Hematopoietic multipotent progenitor cell treated with erythropoietin and hydrocortisone succinate and interleukin-3 and kit ligand, for 17 days (in vitro differentiated cells): ENCODE measurements around the gene TBC1D9B.
A peak's percentile ranks its signal among the peaks of the same experiment; 100 is the strongest.
"Not testable (repeated sequence)": the region's sequence is repeated elsewhere in the genome, so short reads cannot be mapped to it uniquely, and the experiment has no call there.

Experiments
- DNase-seq: peaks from one replicate; pipeline ENCODE4 v3.0.0-alpha.2; 2015; ENCODE audit warnings: low spot score

TBC1D9B gene

DNA sequence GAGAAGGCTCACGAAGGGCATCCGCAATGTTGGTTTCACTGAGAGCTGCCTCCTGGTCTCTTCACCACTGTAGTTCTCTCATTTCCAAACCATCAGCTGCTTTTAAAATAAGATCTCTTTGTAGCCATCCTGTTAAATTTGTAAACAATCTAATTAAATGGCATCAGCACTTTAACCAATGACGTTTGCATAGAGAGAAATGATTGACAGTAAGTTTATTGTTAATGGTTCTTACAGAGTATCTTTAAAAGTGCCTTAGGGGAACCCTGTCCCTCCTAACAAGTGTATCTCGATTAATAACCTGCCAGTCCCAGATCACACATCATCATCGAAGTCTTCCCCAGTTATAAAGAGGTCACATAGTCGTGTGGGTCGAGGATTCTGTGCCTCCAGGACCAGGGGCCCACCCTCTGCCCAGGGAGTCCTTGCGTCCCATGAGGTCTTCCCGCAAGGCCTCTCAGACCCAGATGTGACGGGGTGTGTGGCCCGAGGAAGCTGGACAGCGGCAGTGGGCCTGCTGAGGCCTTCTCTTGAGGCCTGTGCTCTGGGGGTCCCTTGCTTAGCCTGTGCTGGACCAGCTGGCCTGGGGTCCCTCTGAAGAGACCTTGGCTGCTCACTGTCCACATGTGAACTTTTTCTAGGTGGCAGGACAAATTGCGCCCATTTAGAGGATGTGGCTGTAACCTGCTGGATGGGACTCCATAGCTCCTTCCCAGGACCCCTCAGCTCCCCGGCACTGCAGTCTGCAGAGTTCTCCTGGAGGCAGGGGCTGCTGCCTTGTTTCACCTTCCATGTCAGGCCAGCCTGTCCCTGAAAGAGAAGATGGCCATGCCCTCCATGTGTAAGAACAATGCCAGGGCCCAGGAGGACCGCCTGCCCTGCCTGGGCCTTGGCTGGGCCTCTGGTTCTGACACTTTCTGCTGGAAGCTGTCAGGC, 70.4 kb downstream of the TBC1D9B start:
- DNase-seq: no peak

DNA sequence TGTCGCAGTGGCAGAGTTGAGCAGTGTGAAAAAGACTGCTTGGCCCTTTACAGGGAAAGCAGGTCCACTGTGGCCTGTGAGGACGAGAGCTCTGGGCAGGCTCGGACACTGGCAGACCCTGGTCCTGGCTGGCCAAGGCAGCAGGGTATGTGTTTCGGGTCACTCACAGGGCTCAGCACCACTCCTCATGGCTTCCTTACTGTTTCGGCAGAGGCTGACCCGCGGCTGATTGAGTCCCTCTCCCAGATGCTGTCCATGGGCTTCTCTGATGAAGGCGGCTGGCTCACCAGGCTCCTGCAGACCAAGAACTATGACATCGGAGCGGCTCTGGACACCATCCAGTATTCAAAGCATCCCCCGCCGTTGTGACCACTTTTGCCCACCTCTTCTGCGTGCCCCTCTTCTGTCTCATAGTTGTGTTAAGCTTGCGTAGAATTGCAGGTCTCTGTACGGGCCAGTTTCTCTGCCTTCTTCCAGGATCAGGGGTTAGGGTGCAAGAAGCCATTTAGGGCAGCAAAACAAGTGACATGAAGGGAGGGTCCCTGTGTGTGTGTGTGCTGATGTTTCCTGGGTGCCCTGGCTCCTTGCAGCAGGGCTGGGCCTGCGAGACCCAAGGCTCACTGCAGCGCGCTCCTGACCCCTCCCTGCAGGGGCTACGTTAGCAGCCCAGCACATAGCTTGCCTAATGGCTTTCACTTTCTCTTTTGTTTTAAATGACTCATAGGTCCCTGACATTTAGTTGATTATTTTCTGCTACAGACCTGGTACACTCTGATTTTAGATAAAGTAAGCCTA, 71.3 kb downstream of the TBC1D9B start:
- DNase-seq: no peak

DNA sequence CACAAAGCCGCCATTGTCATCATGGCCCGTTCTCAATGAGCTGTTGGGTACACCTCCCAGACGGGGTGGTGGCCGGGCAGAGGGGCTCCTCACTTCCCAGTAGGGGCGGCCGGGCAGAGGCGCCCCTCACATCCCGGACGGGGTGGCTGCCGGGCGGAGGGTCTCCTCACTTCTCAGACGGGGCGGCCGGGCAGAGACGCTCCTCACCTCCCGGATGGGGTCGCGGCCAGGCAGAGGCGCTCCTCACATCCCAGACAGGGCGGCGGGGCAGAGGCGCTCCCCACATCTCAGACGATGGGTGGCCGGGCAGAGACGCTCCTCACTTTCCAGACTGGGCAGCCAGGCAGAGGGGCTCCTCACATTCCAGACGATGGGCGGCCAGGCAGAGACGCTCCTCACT, 72.8 kb downstream of the TBC1D9B start:
- DNase-seq: not testable (repeated sequence)

DNA sequence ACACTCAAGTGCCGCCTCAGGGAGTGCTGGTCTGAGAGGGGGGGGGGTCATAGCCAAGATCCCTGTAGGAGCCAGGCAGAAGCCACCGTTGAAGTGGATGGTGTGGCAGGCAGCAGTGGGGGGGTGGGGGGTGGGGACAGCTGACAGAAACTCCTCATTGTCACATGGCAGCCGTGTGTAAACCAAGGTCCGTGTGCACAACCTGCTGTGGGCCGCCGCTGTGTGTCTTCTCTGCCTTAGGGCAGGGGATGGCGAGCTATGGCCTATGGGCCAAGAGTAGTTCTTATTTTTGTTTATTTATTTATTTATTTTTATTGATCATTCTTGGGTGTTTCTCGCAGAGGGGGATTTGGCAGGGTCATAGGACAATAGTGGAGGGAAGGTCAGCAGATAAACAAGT, 73.6 kb downstream of the TBC1D9B start:
- DNase-seq: no peak

DNA sequence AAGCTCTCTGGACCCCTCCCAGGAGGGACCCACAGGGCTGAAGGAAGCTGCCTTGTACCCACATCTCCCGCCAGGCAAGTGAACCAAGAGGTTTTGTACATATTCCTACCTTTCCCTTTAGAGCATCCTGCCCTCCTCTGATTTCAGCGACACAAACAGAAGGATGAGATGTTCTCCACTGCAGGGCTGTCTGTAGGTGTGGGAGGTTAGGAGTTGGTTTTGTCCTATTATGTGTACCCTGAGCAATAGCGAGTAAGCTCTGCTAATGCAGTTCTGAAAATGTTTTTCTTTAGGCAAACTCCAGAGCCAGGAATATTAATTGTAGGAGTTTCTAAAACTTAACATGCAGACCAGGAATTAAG, 74.0 kb downstream of the TBC1D9B start:
- DNase-seq: no peak

DNA sequence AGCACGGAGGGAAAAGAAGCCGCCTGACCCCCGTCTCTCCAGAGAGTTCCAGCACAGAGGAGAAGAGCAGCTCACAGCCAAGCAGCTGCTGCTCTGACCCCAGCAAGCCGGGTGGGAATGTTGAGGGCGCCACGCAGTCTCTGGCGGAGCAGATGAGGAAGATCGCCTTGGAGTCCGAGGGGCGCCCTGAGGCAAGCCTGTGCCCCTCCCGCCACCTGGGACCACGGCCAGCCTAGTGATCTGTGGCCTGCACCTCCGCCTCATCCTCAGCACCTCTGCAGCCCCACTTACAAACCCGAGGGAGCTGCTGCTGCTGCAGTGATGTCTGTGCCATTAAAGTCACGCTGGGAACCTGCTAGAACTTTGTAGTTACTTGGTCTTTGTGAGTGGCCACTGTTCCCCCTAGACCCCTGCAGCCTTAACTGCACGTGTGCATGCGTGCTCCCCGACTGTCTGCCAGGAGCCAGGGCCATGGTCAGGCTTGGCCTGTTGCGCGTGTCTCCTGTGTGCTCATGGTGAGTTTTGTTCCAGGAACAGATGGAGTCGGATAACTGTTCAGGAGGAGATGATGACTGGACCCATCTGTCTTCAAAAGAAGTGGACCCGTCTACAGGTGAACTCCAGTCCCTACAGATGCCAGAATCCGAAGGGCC, 74.5 kb downstream of the TBC1D9B start:
- no peak for DNase-seq

DNA sequence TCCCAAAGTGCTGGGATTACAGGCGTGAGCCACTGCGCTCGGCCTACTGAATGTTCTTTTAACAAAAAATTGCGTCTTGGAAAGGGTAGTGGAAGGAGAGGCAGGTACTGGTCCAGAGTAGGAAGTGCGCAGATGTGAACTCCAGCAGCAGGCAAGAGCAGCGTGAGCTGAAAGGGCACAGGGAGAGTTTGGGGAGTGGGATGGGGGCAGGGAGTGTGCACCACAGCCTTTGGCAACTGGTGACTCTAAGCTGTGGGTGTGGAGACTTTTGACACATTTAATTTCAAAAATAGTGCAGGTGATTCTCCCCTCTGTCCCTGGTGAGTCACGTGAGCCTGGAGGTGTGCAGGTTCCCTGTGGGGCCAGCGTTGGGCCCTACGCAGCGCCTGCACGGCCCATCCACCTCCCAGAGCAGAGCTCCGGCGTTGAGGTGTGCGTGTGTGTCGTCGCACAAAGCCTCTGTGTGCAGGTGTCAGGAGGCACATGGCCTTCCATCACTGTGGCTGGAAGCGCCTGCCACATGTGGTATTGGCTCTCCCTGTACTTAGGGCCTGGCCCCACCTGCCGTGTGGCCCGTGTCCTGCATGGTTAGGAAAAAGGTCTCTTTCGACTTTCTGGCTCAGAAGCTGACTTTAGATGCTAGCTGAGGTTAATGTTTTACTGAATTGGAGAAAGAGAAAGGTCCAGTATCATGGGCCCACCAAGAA, 75.5 kb downstream of the TBC1D9B start:
- no peak for DNase-seq

DNA sequence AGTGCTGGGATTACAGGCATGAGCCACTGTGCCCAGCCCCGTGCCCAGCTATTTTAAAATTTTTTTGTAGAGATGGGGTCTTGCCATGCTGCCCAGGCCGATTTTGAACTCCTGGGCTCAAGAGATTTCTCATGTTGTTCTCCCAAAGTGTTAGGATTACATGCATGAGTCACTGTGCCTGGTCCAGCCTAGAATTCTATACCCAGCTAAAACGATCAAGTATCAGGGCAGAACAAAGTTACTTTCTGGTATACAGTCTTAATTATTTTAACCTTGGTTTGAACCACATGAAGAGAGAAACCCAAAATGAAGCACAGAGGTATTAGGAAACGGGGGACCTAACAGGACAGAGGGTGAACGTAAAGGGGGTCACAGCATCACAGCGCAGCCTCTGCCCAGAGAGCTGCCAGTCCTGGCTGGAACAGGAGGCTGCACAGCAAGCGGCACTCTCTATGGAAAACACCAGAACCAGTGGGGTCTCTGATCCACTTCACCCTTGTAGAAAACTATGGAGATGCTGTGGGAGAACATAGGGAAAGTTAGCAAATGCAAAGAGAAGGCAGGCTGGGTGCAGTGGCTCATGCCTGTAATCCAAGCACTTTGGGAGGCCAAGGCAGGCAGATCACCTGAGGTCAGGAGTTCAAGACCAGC, 76.8 kb downstream of the TBC1D9B start:
- no peak for DNase-seq

DNA sequence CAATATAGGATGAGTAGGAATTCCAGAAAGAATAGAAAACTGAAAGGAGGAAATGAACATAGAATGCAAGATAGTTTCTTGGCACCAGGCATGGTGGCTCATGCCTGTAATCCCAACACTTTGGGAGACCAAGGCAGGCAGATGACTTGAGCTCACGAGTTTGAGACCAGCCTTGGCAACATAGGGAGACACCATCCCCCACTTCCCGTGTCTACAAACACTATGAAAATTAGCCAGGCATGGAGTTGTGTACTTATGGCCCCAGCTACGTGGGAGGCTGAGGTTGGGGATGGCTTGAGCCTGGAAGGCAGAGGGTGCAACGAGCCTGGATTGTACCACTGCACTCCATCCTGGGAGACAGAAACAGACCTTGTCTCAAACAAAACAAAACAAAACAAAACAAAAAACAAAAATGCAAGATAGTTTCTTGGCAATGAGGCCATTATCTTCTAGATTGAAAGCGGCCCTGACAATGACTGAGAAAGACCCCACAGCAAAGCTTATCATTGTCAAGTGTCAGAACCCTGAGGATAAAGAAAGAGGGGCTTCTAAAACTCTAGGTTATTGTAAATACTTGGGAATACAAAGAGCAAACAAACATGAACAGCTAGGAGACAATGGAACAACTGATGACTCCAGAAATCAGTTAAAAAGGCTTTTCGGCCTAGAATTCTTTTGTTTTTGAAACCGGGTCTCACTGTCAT, 77.8 kb downstream of the TBC1D9B start:
- DNase-seq: no peak

DNA sequence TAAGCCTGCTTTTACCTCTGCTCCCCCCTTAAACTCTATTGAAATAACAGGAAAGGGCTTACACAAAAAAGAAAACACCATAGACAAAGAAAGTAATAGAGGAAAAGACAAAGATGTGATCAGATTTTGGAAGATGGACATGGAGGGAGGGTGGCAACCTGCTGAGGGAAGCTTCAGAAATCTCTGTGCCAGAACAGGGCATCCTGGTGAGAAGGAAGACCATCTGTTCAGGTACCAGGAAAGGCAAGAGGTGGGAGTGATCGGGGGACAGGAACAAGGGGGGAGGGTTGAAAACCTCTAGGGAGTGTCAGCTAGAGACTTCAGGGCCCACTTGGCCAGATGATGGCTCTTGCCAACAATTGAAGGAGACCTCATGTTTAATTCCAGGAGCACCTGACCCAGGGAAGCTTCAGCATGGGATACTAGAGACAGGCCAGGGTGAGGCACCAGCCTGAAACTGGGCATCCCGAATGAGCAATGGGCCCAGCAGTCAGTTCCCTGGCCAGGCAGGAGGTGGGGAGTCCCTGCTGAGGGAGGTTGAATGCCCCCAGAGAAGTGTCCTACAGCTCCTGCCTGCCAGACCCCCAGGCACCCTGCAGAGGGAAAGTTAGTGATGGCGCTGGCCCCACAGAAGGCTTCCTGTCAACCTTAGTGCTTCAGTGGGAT, 78.8 kb downstream of the TBC1D9B start:
- no peak for DNase-seq

DNA sequence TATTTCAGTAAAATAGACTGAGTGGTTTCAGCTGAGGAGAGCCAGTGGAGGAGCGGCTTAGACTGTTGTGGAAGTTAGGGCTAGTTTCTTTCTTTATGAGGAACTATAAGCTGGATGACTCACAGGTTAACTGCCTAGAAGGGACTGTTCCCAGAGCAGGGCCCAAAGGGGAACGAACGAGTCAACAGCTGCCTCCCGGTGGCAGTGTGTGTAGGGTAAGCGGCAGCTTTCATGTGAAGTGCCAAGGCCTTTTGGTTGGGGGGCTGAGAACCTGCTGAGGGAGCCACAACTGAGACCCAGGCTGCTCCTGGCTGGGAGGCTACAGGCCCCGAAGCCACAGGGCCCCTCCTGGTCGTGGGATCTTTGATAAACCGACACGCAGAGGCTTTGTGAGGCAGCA, 80.0 kb downstream of the TBC1D9B start:
- peak; percentile 12 for DNase-seq

DNA sequence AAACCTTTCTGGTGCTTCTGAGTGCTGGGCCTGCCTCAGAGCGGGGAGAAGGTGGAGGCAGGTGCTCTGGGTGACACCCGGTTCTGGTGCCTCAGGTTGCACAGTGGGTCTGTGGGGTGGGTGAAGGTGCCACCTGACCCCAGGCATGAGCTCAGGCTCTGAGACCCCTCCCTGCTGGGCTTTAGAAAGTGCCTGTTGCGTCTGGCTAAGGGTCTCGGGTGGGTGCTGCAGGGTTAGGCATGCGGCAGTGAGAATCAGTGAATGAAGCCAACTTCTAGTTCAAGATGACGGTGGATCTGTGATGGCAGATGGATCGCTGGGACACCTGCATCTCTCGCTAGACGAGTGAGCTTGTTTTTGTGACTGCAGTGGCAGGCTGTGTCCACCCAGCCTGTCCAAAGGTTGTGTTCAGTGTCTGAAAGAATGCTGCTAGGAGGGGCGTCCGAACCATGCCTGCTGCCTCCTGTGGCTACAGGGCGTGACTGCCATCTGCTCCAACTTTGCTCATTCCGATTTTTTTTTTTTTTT, 82.0 kb downstream of the TBC1D9B start:
- DNase-seq: peak; percentile 8

DNA sequence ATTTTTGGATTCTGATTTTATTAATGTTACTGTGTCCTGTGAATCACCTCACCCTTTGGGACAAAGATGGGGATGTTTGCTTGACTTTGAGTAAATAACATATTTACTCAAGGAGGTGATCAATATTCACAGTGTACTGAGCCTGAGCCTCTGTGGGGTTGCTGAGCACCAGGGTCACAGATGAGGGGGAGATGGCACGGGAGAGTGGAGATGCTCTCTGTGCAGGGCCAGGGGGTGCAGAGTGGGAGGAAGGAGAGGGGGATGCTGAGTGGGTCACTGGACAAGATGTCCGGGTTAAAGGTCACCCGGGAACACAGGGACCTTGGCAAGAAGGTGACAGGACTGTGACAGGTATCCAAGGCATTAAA, 83.0 kb downstream of the TBC1D9B start:
- no peak for DNase-seq

DNA sequence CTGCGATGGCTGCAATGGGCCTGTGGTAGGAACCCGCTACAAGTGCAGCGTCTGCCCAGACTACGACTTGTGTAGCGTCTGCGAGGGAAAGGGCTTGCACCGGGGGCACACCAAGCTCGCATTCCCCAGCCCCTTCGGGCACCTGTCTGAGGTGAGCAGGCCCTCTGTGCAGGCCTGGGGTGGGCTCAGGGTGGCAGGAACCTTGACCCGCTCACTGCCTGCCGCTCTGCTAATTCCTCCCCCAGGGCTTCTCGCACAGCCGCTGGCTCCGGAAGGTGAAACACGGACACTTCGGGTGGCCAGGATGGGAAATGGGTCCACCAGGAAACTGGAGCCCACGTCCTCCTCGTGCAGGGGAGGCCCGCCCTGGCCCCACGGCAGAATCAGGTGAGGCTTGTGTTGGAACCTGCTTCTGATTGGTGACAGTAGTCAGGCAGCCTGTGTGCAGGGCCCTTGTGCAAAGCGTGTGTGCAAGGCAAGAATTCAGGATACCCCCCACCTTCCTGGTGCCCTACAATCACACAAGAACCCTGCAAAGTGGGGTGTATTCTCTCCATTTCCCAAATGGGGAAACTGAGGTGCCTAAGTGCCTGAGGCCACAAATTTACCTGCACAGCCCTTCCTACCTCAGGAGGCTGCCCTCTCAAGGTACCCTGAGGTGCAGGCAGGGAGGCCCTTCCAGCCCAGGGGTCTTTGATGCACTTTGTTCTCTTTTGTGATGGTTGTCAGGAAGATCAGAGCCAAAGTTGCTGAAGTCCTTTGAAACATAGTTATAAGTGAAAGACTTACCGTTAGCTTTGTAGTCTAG, 83.6 kb downstream of the TBC1D9B start:
- DNase-seq: peak; percentile 9

DNA sequence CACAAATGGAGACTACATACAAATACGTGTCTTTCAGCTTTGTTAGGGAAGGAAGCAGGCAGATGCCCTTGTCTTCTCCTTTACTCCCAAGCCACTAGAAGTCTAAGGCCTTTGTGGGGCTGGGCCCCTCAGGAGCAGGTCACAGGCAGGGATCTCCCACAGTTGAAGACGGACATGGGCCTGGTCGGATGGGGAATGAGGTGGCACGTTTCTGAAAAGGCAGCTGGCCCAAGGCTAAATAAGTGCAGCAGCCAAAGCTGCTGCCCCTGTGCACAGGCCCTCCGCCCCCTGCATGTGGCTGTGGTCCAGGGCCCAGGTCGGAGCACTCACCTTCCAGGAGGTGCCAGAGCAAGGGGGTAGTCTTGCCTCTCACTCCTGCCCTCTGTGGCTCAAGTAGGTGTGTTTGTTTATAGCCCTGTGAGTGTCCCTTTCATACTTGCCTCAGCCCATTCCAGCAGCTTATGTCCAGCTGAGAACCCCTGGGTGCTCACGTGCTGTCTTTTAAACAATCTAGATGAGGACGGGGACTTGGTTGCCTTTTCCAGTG, 85.2 kb downstream of the TBC1D9B start:
- peak; percentile 43 for DNase-seq

DNA sequence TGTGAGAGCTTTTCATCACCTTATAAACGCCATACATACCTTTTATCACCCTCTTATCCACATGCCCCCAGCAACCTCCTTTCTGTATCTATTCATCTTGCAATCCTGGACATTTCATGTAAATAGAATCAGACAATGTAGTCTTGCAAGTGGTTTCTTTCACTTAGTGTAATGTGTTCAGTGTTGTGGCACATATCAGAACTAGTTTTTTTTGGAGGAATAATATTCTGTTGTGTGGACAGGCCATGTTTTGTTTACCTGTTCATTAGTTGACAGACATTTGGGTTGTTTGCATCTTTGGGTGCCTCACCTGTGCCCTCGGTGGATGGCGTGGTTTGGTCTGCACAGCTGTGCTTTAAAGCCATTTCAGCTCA, 85.7 kb downstream of the TBC1D9B start:
- DNase-seq: no peak

DNA sequence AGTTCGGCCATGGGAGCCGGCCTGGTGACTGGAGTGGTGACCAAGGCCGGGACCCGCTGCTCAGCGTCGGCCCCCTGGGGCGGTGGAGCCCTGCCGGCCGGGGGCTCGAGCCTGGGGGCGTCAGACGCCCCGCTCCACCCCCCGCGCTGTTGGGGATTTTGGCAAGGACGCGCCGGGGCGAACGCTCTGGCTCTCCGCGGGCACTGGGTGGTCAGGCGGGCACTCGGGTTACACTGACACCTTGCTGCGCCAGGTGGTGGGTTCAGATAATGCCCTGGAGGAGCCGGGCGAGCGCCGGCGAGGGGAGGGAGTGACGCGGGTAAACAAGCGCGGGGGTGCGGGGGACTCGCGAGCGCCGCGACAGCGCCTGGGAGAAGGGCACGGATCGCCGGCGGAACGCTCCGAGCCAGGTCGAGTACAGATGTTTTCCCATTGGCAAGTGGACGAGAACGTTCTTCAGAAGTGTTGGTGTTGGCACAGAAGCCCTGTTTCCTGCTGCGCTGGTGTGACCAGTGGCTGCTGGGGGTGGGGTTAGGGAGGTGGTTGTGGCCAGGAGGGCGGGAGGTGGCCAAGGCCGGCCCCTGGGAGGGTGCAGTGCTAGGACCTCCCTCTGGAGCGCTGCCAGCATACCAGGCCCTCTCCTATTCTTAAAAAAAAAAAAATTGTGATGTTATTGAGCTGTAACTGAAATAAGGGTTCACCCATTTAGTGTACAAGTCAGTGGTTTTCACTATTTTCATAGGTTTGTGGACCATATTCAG, 86.2 kb downstream of the TBC1D9B start:
- DNase-seq: peak; percentile 95
